RWPE1 (cell line): Measurements from ENCODE around the gene ANKEF1.

Experiments used
- CTCF ChIA-PET: fragments of 350-600 bp; sonication (Branson Sonifier 250); formaldehyde crosslinking; extraction: SDS; loops from one replicate; lab custom pipeline; 2021; lab: Yijun Ruan, JAX
- POLR2A ChIA-PET: fragments of 400-600 bp; formaldehyde crosslinking; extraction: SDS; loops from one replicate; lab custom pipeline; 2020; ENCODE audit warnings: antibody characterized with exemption; ENCODE audit not compliant: low non-redundant PET; lab: Yijun Ruan, JAX
- DNase-seq: peaks from one replicate; pipeline ENCODE4 v3.0.0; 2012; ENCODE audit warnings: low spot score
- H3K27ac ChIP-seq: fragments of 450-650 bp; 2 replicates; pipeline ENCODE4 v1.5.1; 2017
- TF ChIP-seq, protein P1 (sequence below): fragments of 450-650 bp; conservative IDR thresholded peaks from 2 replicates; pipeline ENCODE4 v1.5.1; 2017; ENCODE audit warnings: low read depth, mild to moderate bottlenecking

Gene ANKEF1

GRCh38 chr20:9995510-9996272, 39.1 kb upstream of the ANKEF1 start:
- H3K27ac ChIP-seq = no peak overlapping the region
- ChIA-PET CTCF (no interaction called here), POLR2A (no interaction called here)
- no peak for DNase-seq
- TF ChIP-seq, protein P1, sequence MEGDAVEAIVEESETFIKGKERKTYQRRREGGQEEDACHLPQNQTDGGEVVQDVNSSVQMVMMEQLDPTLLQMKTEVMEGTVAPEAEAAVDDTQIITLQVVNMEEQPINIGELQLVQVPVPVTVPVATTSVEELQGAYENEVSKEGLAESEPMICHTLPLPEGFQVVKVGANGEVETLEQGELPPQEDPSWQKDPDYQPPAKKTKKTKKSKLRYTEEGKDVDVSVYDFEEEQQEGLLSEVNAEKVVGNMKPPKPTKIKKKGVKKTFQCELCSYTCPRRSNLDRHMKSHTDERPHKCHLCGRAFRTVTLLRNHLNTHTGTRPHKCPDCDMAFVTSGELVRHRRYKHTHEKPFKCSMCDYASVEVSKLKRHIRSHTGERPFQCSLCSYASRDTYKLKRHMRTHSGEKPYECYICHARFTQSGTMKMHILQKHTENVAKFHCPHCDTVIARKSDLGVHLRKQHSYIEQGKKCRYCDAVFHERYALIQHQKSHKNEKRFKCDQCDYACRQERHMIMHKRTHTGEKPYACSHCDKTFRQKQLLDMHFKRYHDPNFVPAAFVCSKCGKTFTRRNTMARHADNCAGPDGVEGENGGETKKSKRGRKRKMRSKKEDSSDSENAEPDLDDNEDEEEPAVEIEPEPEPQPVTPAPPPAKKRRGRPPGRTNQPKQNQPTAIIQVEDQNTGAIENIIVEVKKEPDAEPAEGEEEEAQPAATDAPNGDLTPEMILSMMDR = no peak

DNA sequence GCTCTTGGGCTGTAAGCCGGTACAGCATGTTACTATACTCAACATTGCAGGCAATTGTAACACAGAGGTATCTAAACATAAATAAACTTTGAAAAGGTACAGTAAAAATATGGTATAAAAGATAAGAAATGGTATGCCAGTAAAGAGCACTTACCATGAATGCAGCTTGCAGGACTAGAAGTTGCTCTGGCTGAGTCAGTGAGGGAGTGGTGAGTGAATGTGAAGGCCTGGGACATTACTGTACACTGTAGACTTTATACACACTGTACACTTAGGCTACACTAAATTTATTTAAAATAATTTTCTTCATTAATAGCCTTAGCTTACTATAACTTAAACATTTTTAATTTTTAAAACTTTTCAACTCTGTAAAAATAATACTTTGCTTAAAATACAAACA, 37.8 kb upstream of the ANKEF1 start:
- POLR2A ChIA-PET = no interaction called here
- TF ChIP-seq, protein P1 = no peak
- CTCF ChIA-PET = no interaction called here
- DNase-seq = no peak
- no peak overlapping the region for H3K27ac ChIP-seq

DNA sequence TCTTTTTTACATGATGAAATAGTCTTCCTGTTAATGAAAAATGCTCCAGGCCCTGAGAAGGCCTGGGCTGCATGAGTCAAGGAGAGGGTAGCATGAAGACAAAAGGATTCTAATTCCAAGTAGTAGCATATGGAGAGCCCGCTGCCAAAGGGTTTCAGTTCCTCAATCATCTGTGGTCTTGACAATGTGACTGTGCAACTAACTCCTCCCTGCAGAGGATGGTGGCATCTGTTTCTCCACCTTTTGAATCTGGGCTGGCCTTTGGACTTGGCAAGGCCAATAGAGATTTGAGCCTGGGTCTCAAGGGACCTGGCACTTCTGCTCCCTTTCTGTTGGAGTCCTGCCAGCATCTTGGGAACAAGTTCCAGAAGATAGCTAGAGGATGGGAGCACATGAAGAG, 35.1 kb upstream of the ANKEF1 start:
- ChIA-PET CTCF (no interaction called here), POLR2A (no interaction called here)
- TF ChIP-seq, protein P1 = no peak

GRCh38 chr20:10002866-10003265, 31.9 kb upstream of the ANKEF1 start:
- POLR2A ChIA-PET = no interaction called here
- CTCF ChIA-PET = interaction anchor here (0.9 kb wide), 1 partner anchor 87 kb away, joined by 3 read pairs; no protein-coding TSS in a partner anchor
- no peak overlapping the region for H3K27ac ChIP-seq

More for the DNA sequence above, 35.1 kb upstream of the ANKEF1 start:
- no peak for DNase-seq
- no peak overlapping the region for H3K27ac ChIP-seq

GRCh38 chr20:10004900-10005299, 29.9 kb upstream of the ANKEF1 start:
- no peak overlapping the region for H3K27ac ChIP-seq
- TF ChIP-seq, protein P1 = no peak
- POLR2A ChIA-PET = interaction anchor here (0.6 kb wide), 1 partner anchor 791 kb away, joined by 3 read pairs; no protein-coding TSS in a partner anchor
- DNase-seq = no peak
- CTCF ChIA-PET = interaction anchor here (0.6 kb wide), 1 partner anchor 388 kb away, joined by 3 read pairs; no protein-coding TSS in a partner anchor

More at GRCh38 chr20:10002866-10003265, 31.9 kb upstream of the ANKEF1 start:
- TF ChIP-seq, protein P1 = no peak
- DNase-seq = no peak

- CTCF ChIA-PET = interaction anchor here (0.6 to 1.3 kb wide), 3 partner anchors 85 to 1423 kb away, joined by 3 read pairs; no protein-coding TSS in a partner anchor
- DNase-seq = no peak
- H3K27ac ChIP-seq = no peak overlapping the region
- POLR2A ChIA-PET = no interaction called here
- TF ChIP-seq, protein P1 = no peak
Measured at GRCh38 chr20:10005885-10006284, 28.9 kb upstream of the ANKEF1 start.
